SK-N-SH treated with all-trans-retinoic acid at 6 μM for 48 hours (cell line): ENCODE data around the gene TMED5.

Source experiments
- ATAC-seq: fragments of 200-7000 bp; cut with Tn5 transposase; 3 replicates; pipeline ENCODE4 v1.9.1; 2020; ENCODE audit warnings: mild to moderate bottlenecking, moderate library complexity
- ARNTL ChIP-seq: fragments of 450-650 bp; formaldehyde crosslinking; IDR thresholded peaks from 2 replicates; pipeline ENCODE4 v1.5.0; 2020; ENCODE audit warnings: low read depth, mild to moderate bottlenecking, moderate library complexity, borderline replicate concordance
- BACH2 ChIP-seq: fragments of 250-450 bp; sonication (Bioruptor Pico); IDR thresholded peaks from 2 replicates; pipeline ENCODE4 v1.9.0; 2021; ENCODE audit warnings: mild to moderate bottlenecking, borderline replicate concordance
- CREB5 ChIP-seq: fragments of 250-450 bp; sonication (Bioruptor Pico); IDR thresholded peaks from 2 replicates; pipeline ENCODE4 v1.5.1; 2020; ENCODE audit warnings: low read depth, mild to moderate bottlenecking, moderate library complexity
- CSDC2 ChIP-seq: fragments of 250-450 bp; sonication (Bioruptor Pico); IDR thresholded peaks from 2 replicates; pipeline ENCODE4 v1.5.0; 2020; ENCODE audit warnings: mild to moderate bottlenecking, moderate library complexity
- CSRNP3 ChIP-seq: fragments of 250-450 bp; sonication (Bioruptor Pico); IDR thresholded peaks from 2 replicates; pipeline ENCODE4 v1.5.1; 2021; ENCODE audit warnings: mild to moderate bottlenecking, moderate library complexity
- ESRRG ChIP-seq: fragments of 250-450 bp; sonication (Bioruptor Pico); IDR thresholded peaks from 2 replicates; pipeline ENCODE4 v1.6.1; 2021; ENCODE audit warnings: mild to moderate bottlenecking
- GLIS3 ChIP-seq: fragments of 250-450 bp; sonication (Bioruptor Pico); IDR thresholded peaks from 2 replicates; pipeline ENCODE4 v1.5.0; 2020; ENCODE audit warnings: mild to moderate bottlenecking, moderate library complexity
- ISL1 ChIP-seq: fragments of 250-450 bp; sonication (Bioruptor Pico); IDR thresholded peaks from 2 replicates; pipeline ENCODE4 v2.1.2; 2022; ENCODE audit warnings: mild to moderate bottlenecking, moderate library complexity
- OSR1 ChIP-seq: fragments of 250-450 bp; sonication (Bioruptor Pico); IDR thresholded peaks from 2 replicates; pipeline ENCODE4 v1.8.0; 2022; ENCODE audit warnings: moderate library complexity, mild to moderate bottlenecking, inconsistent platforms
- PATZ1 ChIP-seq: fragments of 250-450 bp; sonication (Bioruptor Pico); IDR thresholded peaks from 2 replicates; pipeline ENCODE4 v1.8.0; 2020; ENCODE audit warnings: mild to moderate bottlenecking, moderate library complexity, borderline replicate concordance
- POU6F1 ChIP-seq: fragments of 250-450 bp; sonication (Bioruptor Pico); IDR thresholded peaks from 2 replicates; pipeline ENCODE4 v1.8.0; 2021; ENCODE audit warnings: low read depth, mild to moderate bottlenecking, moderate library complexity, borderline replicate concordance
- PPARA ChIP-seq: fragments of 250-450 bp; sonication (Bioruptor Pico); IDR thresholded peaks from 2 replicates; pipeline ENCODE4 v1.5.0; 2020; ENCODE audit warnings: mild to moderate bottlenecking, borderline replicate concordance
- RARB ChIP-seq: fragments of 250-450 bp; sonication (Bioruptor Pico); IDR thresholded peaks from 2 replicates; pipeline ENCODE4 v1.8.0; 2021; ENCODE audit warnings: mild to moderate bottlenecking, moderate library complexity
- TCF4 ChIP-seq: fragments of 250-450 bp; sonication (Bioruptor Pico); IDR thresholded peaks from 2 replicates; pipeline ENCODE4 v1.8.0; 2021; ENCODE audit warnings: mild to moderate bottlenecking, moderate library complexity, borderline replicate concordance
- TOX ChIP-seq: fragments of 250-450 bp; sonication (Bioruptor Pico); IDR thresholded peaks from 2 replicates; pipeline ENCODE4 v1.8.0; 2021; ENCODE audit warnings: mild to moderate bottlenecking, moderate library complexity, borderline replicate concordance
- TSHZ2 ChIP-seq: fragments of 250-450 bp; sonication (Bioruptor Pico); IDR thresholded peaks from 2 replicates; pipeline ENCODE4 v1.5.0; 2020; ENCODE audit warnings: mild to moderate bottlenecking, moderate library complexity
- ZC3H10 ChIP-seq: fragments of 250-450 bp; sonication (Bioruptor Pico); IDR thresholded peaks from 2 replicates; pipeline ENCODE4 v1.5.1; 2021; ENCODE audit warnings: mild to moderate bottlenecking, moderate library complexity
- ZFP30 ChIP-seq: fragments of 450-650 bp; formaldehyde crosslinking; IDR thresholded peaks from 2 replicates; pipeline ENCODE4 v1.5.0; 2022; ENCODE audit warnings: mild to moderate bottlenecking, moderate library complexity
- ZNF565 ChIP-seq: fragments of 450-650 bp; formaldehyde crosslinking; conservative IDR thresholded peaks from 2 replicates; pipeline ENCODE4 v1.5.0; 2020; ENCODE audit warnings: low read depth, mild to moderate bottlenecking, moderate library complexity
- ZNF70 ChIP-seq: fragments of 450-650 bp; formaldehyde crosslinking; IDR thresholded peaks from 2 replicates; pipeline ENCODE4 v1.5.0; 2020; ENCODE audit warnings: mild to moderate bottlenecking, moderate library complexity
- ZNF8 ChIP-seq: fragments of 450-650 bp; formaldehyde crosslinking; IDR thresholded peaks from 2 replicates; pipeline ENCODE4 v1.5.0; 2020; ENCODE audit warnings: mild to moderate bottlenecking, moderate library complexity

Gene TMED5

GRCh38 chr1:93194231-93194990, 14.2 kb upstream of the TMED5 start:
- no peak for ATAC-seq
- TF ChIP-seq ARNTL (CRISPR knock-in tag) (no peak), ISL1 (CRISPR knock-in tag) (no peak), ZNF8 (CRISPR knock-in tag) (no peak), TCF4 (CRISPR knock-in tag) (no peak), CSDC2 (no peak), ZNF565 (CRISPR knock-in tag) (no peak), CSRNP3 (CRISPR knock-in tag) (no peak), RARB (no peak), CREB5 (CRISPR knock-in tag) (no peak), BACH2 (no peak), ZNF70 (CRISPR knock-in tag) (no peak), PATZ1 (CRISPR knock-in tag) (no peak), GLIS3 (no peak), OSR1 (CRISPR knock-in tag) (no peak), PPARA (CRISPR knock-in tag) (no peak), TSHZ2 (no peak), ESRRG (CRISPR knock-in tag) (no peak)

- no peak for ATAC-seq
Measured at GRCh38 chr1:93190432-93190831, 10.2 kb upstream of the TMED5 start.

More at GRCh38 chr1:93190432-93190831, 10.2 kb upstream of the TMED5 start:
- no peak for TF ChIP-seq ZC3H10
- TF ChIP-seq ARNTL (CRISPR knock-in tag): no peak
- no peak for TF ChIP-seq CSDC2
- no peak for TF ChIP-seq ZNF565 (CRISPR knock-in tag)
- no peak for TF ChIP-seq PPARA (CRISPR knock-in tag)
- TF ChIP-seq ZNF8 (CRISPR knock-in tag): no peak
- no peak for TF ChIP-seq CREB5 (CRISPR knock-in tag)
- TF ChIP-seq PATZ1 (CRISPR knock-in tag): no peak
- no peak for TF ChIP-seq ZFP30 (CRISPR knock-in tag)
- TF ChIP-seq TSHZ2: no peak
- TF ChIP-seq BACH2: no peak
- no peak for TF ChIP-seq OSR1 (CRISPR knock-in tag)
- TF ChIP-seq TOX (CRISPR knock-in tag): no peak
- no peak for TF ChIP-seq POU6F1 (CRISPR knock-in tag)
